Measurements from ENCODE around the gene TPTE2.
"Not testable (repeated sequence)": the region's sequence is repeated elsewhere in the genome, so short reads cannot be mapped to it uniquely, and the experiment has no call there.

The TPTE2 gene

DNA sequence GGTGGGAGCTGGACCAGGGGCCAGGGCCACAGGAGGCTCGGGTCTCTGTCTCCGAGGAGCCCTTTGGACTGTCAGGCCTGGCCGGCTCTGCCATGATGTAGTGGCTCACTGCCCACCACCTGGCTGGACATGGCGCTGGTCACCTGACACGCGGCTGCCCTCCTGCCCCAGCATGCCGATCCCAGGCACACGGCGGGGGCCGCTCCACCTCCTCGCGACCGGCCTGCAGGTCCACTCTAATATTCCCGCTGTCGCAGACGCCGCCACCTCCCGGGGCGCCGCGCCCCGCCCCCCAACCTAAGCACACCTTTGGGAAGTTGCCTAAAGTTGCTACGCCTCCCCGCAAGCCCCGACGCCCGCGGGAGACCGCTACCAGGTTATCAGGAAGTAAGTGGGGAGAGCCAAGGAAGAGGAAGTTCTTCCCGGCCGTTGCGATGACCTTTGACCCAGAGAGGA lies at the start of gene TPTE2:
TSS of gene TPTE2 (minus strand) at position 406 of the 456 bp plus-strand sequence. CDS start 58,298 bp downstream, outside the sequence.
- not testable (repeated sequence) for DNase-seq (ENCODE audit: low read depth)

DNA sequence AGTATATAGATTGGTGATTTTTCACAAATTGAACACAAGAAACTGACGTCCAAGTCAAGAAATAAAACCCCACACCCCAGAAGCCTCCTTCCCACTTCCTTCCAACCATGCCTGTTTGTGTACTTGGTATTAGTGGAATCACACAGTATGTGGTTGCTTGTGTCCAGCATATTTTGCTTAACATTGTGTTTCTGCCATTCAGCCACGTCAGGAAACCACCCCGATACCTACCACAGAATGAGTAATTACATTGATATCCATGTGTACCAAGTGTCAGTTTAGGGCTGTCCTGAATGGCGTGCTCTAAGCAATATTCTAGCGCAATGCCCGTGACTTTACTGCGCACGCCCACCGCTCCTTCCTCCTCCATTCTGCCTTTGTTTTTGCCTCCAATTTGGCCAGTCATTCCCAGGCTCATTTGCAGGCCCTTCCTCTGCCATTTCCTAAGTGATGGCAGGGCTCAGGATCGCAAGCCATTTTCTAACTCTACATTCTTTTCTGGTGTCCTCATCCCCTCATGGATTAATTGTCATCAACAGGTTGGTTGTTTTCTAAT lies 46.3 kb upstream of the TPTE2 start:
- DNase-seq (ENCODE audit: low read depth) = no peak

DNA sequence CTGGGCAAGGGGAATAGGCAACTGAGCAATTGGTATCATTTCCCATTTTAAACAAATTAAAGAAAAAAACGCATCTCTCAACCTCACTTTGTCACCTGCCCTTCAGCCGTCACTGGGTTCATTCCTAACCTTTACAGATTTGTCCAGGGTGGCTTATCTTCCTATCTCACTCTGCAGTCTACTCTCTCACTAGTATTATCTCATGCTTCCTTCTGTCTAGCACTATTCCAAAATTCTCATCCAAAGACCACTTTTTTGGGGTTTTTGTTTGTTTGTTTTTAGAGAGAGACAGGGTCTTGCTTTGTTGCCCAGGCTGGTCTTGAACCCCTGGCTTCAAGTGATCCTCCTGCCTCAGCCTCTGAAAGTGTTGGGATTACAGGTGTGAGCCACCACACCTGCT lies 45.4 kb upstream of the TPTE2 start:
- no peak for DNase-seq (ENCODE audit: low read depth)

- DNase-seq (ENCODE audit: low read depth) = no peak
Observed at GRCh38 chr13:19606152-19606551, 44.8 kb upstream of the TPTE2 start.

GRCh38 chr13:19605161-19605955 lies 44.0 kb upstream of the TPTE2 start:
- no peak for DNase-seq (ENCODE audit: low read depth)

- no peak for DNase-seq (ENCODE audit: low read depth)
Observed at GRCh38 chr13:19604306-19604705, 43.0 kb upstream of the TPTE2 start.

DNA sequence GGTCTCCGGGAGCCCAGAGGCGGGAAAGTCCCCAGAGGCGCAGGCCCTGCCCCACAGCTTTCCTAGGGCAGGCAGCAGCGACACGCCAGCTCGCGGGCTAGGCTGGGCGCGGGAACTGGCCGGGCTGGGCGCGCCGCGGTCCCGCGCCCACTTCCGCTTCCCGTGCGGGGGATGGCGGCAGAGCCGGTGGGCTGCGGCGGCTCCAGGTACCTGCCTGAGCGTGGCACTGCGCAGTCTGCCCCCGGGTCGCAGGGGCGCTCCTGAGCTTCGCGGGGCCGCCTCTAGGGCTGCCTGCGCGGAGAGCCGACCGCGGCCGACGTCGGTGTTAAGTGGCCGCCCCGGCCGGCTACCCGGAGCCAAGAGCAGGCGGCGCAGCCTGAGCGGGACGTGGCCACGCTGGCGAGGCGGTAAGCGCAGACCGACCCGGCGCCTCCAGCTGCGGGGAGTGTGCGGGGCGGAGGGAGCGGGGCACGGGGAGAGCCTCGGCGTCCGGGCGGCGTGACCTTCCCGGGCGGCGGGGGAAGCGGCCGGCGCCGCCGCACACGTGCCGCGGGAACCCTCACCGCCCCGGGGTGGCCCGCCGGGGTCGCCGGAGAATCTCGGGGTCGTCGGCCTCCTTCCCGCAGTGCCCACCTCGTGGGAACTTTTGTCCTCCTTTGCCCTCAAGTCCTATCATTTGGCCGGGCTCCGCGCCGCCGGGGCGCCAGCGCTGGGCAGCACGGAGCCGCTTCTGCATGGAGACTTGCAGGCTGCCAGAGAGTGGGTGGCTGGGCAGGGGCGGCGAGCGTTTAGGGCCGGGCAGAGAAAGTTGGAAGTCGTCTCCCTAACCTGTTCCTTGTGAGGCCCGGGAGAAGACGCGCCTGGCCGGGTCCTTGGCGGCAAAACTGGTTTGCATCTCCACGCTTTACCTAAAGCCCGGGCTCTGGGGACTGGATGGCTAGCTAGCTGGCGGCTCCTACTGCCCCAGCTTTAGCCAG lies 40.7 kb upstream of the TPTE2 start:
- no peak for DNase-seq (ENCODE audit: low read depth)

DNA sequence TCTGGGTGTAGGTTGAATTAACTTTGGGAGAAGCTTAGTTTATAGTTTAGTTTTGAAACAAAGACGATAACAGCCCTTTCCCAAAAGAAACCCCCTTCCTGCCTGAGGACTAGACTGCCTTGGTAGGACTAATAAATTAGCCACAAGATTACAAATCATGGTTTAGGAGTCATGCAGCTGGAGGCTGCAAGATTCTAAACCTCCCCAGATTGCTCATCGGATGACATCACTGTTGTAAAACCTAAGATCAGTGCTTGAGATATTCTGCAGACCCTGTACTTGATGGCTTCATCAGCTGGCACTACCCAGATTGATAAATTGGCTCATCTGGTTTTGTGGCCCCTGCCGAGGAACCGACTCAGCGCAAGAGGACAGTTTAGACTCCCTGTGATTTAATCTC lies 36.2 kb upstream of the TPTE2 start:
- no peak for DNase-seq (ENCODE audit: low read depth)

DNA sequence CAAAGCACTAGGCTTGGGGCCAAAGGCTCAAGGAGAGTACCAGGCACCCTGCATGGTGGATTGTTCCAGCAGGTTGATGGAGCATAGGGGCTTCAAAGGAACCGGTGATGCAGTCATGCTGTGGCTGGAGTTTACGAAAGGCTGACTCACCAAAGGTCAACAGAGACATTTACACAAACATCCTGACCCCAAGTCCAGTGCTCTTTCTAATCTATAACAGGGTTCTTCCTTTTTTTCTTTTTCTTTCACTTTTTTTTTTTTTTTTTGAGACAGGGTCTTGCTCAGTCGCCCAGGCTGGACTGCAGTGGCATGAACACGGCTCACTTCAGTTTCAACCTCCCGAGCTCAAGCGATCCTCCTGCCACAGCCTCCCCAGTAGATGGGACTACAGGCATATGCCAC lies 35.6 kb upstream of the TPTE2 start:
- DNase-seq (ENCODE audit: low read depth) = no peak

GRCh38 chr13:19596086-19596485 lies 34.8 kb upstream of the TPTE2 start:
- DNase-seq (ENCODE audit: low read depth) = no peak

DNA sequence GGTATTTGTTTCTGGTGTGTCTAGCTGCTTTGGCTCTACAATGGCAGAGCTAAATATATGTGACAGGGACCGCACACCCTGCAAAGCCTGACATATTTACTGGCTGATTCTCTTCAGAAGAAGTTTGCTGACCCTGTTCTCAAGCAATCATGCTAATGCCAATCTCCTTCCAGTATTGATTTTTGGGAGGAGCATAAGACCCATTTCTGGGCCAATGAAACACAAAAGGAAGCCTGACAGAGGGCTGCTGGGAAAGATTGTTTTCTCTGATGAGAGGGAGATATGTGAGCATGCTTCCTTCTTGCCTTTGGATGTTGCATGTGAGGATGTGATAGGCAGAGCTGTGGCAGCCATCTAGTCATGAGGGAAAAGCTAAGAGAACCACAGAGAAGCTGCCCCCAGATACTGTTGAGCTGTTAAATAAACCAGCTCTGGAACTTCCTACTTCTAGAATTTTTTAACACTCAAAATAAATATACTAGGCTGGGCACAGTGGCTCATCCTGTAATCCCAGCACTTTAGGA lies 31.4 kb upstream of the TPTE2 start:
- DNase-seq (ENCODE audit: low read depth) = no peak

GRCh38 chr13:19591864-19592263 lies 30.5 kb upstream of the TPTE2 start:
- DNase-seq (ENCODE audit: low read depth) = no peak

DNA sequence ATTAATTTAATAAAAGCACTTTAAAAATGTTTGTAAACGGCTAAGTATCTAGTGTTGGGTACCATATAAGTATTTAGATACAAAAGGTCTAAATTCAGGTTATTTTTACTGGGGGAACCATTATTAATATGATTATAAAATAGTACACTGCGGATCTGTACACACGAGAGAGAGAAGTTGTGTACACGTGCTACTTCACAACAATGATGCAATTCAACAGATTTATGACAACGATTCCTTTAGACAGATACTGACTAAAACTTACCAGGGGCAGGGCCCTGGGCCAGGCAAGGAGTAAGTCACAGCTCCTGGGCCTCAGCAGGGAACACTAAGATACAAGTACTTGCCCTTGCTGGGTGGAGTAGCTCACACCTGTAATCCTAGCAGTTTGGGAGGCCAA lies 29.1 kb upstream of the TPTE2 start:
- DNase-seq (ENCODE audit: low read depth) = no peak

GRCh38 chr13:19589312-19589711 lies 28.0 kb upstream of the TPTE2 start:
- no peak for DNase-seq (ENCODE audit: low read depth)

DNA sequence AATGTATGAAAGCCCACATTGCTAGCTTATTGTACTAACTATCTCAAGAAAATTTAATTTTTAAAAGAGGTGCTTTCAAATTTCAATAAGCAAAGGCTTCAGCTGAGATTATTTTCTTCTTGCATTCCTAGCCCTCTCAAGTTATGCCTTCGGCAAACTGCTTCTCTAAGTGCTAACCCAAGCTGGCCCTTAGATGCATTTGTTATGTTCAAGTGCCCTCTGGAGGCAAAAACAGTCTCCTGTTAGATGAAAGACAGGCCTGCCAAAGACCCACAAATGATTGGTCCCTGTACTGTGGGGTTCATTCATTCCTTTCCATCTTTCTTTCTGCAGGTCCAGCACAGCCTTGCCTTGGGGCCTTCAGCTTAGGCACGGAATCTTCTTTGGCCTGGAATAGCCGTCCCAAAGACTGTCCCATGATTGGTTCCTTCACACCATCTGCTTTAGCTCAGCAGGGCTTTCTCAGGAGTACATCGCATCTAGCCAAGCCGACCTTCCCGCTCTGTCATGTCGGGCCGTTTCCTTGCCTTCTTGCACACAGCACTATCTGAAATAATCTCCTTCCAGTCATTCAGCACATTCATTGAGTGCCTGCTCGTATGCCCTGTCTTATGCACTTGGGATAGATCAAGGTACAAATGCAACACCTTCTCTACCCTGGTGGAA lies 26.4 kb upstream of the TPTE2 start:
- no peak for DNase-seq (ENCODE audit: low read depth)

GRCh38 chr13:19586904-19587634 lies 25.7 kb upstream of the TPTE2 start:
- peak; percentile 49 for DNase-seq (ENCODE audit: low read depth)

DNA sequence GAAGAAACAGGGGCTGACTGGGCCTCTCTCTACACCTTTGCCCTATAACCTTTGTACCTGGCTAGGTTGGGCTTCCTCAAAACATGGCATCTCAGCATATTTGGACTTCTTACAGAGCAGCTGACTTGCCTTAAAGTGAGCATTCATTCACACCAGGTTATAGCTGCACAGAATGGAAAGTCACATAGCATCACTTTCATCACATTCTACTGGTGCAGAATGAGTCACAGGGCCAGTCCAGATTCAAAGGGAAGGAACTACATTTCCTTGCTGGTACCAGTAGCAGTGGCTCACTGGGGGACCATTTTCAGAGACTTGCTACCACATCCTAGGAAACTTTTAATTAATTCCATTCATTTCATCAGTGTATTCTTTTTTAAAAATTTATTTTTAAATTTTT lies 20.3 kb upstream of the TPTE2 start:
- no peak for DNase-seq (ENCODE audit: low read depth)

- DNase-seq (ENCODE audit: low read depth) = no peak
Observed at GRCh38 chr13:19575230-19575629, 13.9 kb upstream of the TPTE2 start.

DNA sequence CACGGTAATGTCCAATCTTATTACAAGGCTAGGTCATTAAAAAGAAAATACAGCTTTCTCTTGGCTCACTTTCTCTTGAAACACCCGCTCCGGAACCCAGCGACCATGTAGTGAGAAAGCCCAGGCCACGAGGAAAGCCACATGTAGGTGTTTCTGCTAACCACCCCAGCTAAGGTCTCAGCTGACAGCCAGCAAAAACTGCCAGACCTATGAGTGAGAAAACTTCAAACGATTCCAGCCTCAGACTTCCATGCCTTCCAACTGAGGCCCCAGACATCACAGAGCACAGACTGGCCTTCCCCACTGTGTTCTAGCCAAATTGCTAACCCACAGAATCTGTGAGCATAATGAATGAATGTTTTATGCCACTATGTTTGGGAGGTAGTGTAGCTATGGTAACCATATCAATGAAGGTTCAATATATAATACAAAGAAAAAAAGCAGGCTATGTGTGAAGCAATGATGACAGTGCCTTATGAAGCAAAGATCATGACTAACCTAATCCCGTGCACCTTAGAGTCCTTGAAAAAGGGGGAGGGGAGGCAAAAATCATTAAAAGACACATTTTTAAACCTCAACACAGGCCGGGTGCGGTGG lies 11.9 kb upstream of the TPTE2 start:
- no peak for DNase-seq (ENCODE audit: low read depth)

DNA sequence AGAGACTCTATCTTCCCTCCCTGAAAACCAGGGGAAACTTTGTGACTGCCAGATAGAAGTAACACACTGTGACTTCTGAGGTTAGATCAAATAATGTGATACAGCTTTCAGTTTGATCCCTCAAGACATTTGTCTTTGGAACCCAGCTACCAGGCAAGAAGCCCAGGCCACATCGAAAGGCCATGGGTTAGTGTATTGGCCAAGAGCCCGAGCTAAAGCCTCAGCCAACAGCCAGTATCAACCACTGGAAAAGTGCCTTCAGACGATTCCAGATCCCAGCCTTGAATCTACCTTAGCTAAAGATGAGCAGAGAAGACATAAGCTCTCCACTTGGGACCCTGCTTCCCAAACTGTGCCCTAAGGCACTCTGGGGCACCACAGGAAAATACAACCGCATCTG lies 10.9 kb upstream of the TPTE2 start:
- DNase-seq (ENCODE audit: low read depth) = no peak
